Measurements from ENCODE around the gene AOPEP. TPM values are rescaled to one million over a fixed set of nuclear protein-coding genes. Genes with fewer than 3 reads are reported as not detected.

The AOPEP gene
- total RNA-seq, 1 experiment from 2014 or later: 14.4 TPM

- ChIA-PET POLR2A (no interaction called here), CTCF (interaction anchor here (0.9 to 1.0 kb wide), 2 partner anchors 9 to 19 kb away, joined by 3 to 5 read pairs; no protein-coding TSS in a partner anchor)
- H3K27ac Mint-ChIP-seq: no peak overlapping the region; the same call in 1 of the 2 replicates
These were observed 385.2 kb downstream of the AOPEP start for GRCh38 chr9:95111716-95112115.

GRCh38 chr9:95112436-95113280, 386.2 kb downstream of the AOPEP start:
- POLR2A ChIA-PET: no interaction called here
- DNase-seq (ENCODE audit: low spot score): no peak
- H3K9me3 Mint-ChIP-seq: no peaks in the 10 kb centered on the region
- no peak overlapping the region for H3K27ac Mint-ChIP-seq
- H3K4me1 Mint-ChIP-seq: peaks cover 4% of the 10 kb centered on the region
- peaks cover 5% of the 10 kb centered on the region; the same call in 1 of the 2 replicates for H3K36me3 Mint-ChIP-seq
- no peaks in the 10 kb centered on the region for H3K27me3 Mint-ChIP-seq (ENCODE audit: low read depth)
- no peak for ATAC-seq
- TF ChIP-seq NR2C2 (CRISPR knock-in tag; IDR thresholded peaks at IDR 0.05) (no peak), TP53 (CRISPR knock-in tag; IDR thresholded peaks at IDR 0.05) (no peak), KAT7 (CRISPR knock-in tag; IDR thresholded peaks at IDR 0.05; ENCODE audit: borderline replicate concordance) (no peak), ZNF671 (CRISPR knock-in tag; IDR thresholded peaks at IDR 0.05) (no peak)
- H3K4me3 Mint-ChIP-seq: no peak overlapping the region
- CTCF ChIA-PET: interaction anchor here (0.9 to 1.3 kb wide), 3 partner anchors 10 to 431 kb away, joined by 3 to 5 read pairs (median 3); no protein-coding TSS in a partner anchor

More at GRCh38 chr9:95111716-95112115, 385.2 kb downstream of the AOPEP start:
- Mint-ChIP-seq H3K36me3 (peaks cover 8% of the 10 kb centered on the region; the same call in 1 of the 2 replicates), H3K4me3 (no peak overlapping the region), H3K9me3 (no peaks in the 10 kb centered on the region), H3K4me1 (peaks cover 4% of the 10 kb centered on the region), H3K27me3 (ENCODE audit: low read depth) (no peaks in the 10 kb centered on the region)
- TF ChIP-seq, protein P1, sequence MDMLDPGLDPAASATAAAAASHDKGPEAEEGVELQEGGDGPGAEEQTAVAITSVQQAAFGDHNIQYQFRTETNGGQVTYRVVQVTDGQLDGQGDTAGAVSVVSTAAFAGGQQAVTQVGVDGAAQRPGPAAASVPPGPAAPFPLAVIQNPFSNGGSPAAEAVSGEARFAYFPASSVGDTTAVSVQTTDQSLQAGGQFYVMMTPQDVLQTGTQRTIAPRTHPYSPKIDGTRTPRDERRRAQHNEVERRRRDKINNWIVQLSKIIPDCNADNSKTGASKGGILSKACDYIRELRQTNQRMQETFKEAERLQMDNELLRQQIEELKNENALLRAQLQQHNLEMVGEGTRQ (CRISPR knock-in tag; IDR thresholded peaks at IDR 0.05): no peak
- TF ChIP-seq ZMAT4 (CRISPR knock-in tag; IDR thresholded peaks at IDR 0.05): no peak
- no peak for TF ChIP-seq CREM (CRISPR knock-in tag; IDR thresholded peaks at IDR 0.05)
- TF ChIP-seq SMAD4 (CRISPR knock-in tag; IDR thresholded peaks at IDR 0.05): no peak
- TF ChIP-seq SP1 (CRISPR knock-in tag; conservative IDR thresholded peaks at IDR 0.05): no peak
- TF ChIP-seq ELF4 (CRISPR knock-in tag; IDR thresholded peaks at IDR 0.05; ENCODE audit: low read depth): no peak
- TF ChIP-seq, protein P2, sequence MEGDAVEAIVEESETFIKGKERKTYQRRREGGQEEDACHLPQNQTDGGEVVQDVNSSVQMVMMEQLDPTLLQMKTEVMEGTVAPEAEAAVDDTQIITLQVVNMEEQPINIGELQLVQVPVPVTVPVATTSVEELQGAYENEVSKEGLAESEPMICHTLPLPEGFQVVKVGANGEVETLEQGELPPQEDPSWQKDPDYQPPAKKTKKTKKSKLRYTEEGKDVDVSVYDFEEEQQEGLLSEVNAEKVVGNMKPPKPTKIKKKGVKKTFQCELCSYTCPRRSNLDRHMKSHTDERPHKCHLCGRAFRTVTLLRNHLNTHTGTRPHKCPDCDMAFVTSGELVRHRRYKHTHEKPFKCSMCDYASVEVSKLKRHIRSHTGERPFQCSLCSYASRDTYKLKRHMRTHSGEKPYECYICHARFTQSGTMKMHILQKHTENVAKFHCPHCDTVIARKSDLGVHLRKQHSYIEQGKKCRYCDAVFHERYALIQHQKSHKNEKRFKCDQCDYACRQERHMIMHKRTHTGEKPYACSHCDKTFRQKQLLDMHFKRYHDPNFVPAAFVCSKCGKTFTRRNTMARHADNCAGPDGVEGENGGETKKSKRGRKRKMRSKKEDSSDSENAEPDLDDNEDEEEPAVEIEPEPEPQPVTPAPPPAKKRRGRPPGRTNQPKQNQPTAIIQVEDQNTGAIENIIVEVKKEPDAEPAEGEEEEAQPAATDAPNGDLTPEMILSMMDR (IDR thresholded peaks at IDR 0.05): no peak
- TF ChIP-seq OVOL2 (CRISPR knock-in tag; IDR thresholded peaks at IDR 0.05; ENCODE audit: borderline replicate concordance): no peak
- TF ChIP-seq, protein P3, sequence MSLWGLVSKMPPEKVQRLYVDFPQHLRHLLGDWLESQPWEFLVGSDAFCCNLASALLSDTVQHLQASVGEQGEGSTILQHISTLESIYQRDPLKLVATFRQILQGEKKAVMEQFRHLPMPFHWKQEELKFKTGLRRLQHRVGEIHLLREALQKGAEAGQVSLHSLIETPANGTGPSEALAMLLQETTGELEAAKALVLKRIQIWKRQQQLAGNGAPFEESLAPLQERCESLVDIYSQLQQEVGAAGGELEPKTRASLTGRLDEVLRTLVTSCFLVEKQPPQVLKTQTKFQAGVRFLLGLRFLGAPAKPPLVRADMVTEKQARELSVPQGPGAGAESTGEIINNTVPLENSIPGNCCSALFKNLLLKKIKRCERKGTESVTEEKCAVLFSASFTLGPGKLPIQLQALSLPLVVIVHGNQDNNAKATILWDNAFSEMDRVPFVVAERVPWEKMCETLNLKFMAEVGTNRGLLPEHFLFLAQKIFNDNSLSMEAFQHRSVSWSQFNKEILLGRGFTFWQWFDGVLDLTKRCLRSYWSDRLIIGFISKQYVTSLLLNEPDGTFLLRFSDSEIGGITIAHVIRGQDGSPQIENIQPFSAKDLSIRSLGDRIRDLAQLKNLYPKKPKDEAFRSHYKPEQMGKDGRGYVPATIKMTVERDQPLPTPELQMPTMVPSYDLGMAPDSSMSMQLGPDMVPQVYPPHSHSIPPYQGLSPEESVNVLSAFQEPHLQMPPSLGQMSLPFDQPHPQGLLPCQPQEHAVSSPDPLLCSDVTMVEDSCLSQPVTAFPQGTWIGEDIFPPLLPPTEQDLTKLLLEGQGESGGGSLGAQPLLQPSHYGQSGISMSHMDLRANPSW (CRISPR knock-in tag; conservative IDR thresholded peaks at IDR 0.05; ENCODE audit: low read depth): no peak
- no peak for TF ChIP-seq RELA (CRISPR knock-in tag; IDR thresholded peaks at IDR 0.05; ENCODE audit: borderline replicate concordance)
- no peak for TF ChIP-seq ZNF138 (CRISPR knock-in tag; conservative IDR thresholded peaks at IDR 0.05)
- TF ChIP-seq NR2C2 (CRISPR knock-in tag; IDR thresholded peaks at IDR 0.05): no peak
- TF ChIP-seq E2F4 (CRISPR knock-in tag; IDR thresholded peaks at IDR 0.05; ENCODE audit: borderline replicate concordance, low read depth): no peak
- no peak for TF ChIP-seq ZNF232 (CRISPR knock-in tag; IDR thresholded peaks at IDR 0.05)
- TF ChIP-seq CBFB (CRISPR knock-in tag; IDR thresholded peaks at IDR 0.05; ENCODE audit: low read depth): no peak
- TF ChIP-seq NR3C1 (CRISPR knock-in tag; conservative IDR thresholded peaks at IDR 0.05; ENCODE audit: low read depth): no peak
- TF ChIP-seq TCF7 (CRISPR knock-in tag; IDR thresholded peaks at IDR 0.05; ENCODE audit: low read depth): no peak
- no peak for TF ChIP-seq GABPB1 (CRISPR knock-in tag; IDR thresholded peaks at IDR 0.05)
- TF ChIP-seq ZNF396 (CRISPR knock-in tag; IDR thresholded peaks at IDR 0.05; ENCODE audit: borderline replicate concordance): no peak
- DNase-seq (ENCODE audit: low spot score) (no peak), ATAC-seq (no peak)

All from WTC11 (cell line).